ENCODE measurements around the gene SYT8. TPM values are rescaled to one million over a fixed set of nuclear protein-coding genes. Genes with fewer than 3 reads are reported as not detected.
"Not testable (repeated sequence)": the region's sequence is repeated elsewhere in the genome, so short reads cannot be mapped to it uniquely, and the experiment has no call there.

The SYT8 gene
- total and polyA plus RNA-seq, 2 of the 8 experiments (the other 6 are each of a cell fraction or from before 2014, with no cell fraction given): not detected

DNA sequence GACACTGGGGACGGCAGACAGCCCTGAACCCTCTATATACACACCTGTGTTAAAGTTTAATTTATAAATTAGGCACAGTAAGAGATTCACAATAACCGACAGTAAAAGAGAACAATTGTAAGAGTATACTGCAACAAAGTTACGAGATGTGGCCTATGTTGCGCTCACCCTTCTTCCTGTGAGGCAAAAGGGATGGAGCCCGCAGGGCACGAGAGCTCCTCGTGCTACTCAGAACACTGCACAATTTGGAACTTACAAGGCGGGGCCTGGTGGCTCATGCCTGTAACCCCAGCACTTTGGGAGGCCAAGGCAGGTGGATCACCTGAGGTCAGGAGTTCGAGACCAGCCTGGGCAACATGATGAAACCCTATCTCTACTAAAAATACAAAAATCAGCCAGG is 21.4 kb upstream of the SYT8 start:
- H4K20me1 ChIP-seq (replicated peaks in 1 of 2; ENCODE audit: control insufficient read depth in 1 of 2, insufficient read depth in 2 of 2, low read length in 2 of 2); H3K36me3 ChIP-seq (ENCODE audit: control insufficient read depth in 2 of 4, insufficient read depth in 4 of 4, low read length in 3 of 4); H2BK15ac ChIP-seq (ENCODE audit: low read length); H3K4ac ChIP-seq (replicated peaks; ENCODE audit: insufficient read length, low read depth, low read length); H3K4me1 ChIP-seq (replicated peaks in 1 of 4; ENCODE audit: control insufficient read depth in 3 of 4, insufficient read depth in 4 of 4, low read length in 3 of 4); H3K27me3 ChIP-seq (replicated peaks in 1 of 4; ENCODE audit: control insufficient read depth in 3 of 4, extremely low read depth in 1 of 4, insufficient read depth in 3 of 4, low read length in 3 of 4); H4K91ac ChIP-seq (replicated peaks; ENCODE audit: insufficient read length, low read length); H3K14ac ChIP-seq (ENCODE audit: insufficient read length); DNase-seq (ENCODE audit: low read depth in 1 of 2, low spot score in 2 of 2); H2BK5ac ChIP-seq (ENCODE audit: low read depth, low read length); H3K23me2 ChIP-seq (ENCODE audit: low read depth, low read length); H4K8ac ChIP-seq (ENCODE audit: extremely low read depth, insufficient read depth, low read length); H3K9ac ChIP-seq (replicated peaks in 1 of 4; ENCODE audit: extremely low read depth in 1 of 4, low read depth in 3 of 4, low read length in 3 of 4); H3K79me1 ChIP-seq (ENCODE audit: low read depth, low read length); H3K18ac ChIP-seq (ENCODE audit: extremely low read depth, low read length); H3K79me2 ChIP-seq (ENCODE audit: control insufficient read depth in 1 of 2, insufficient read depth in 2 of 2, low read length in 2 of 2); H2BK12ac ChIP-seq (ENCODE audit: low read depth, low read length); H2AFZ ChIP-seq (ENCODE audit: low read length); H2BK120ac ChIP-seq (replicated peaks; ENCODE audit: low read depth, low read length); H3K23ac ChIP-seq (ENCODE audit: insufficient read length); FAIRE-seq; H3K4me3 ChIP-seq (ENCODE audit: extremely low read depth in 1 of 4, insufficient read depth in 2 of 4, low read depth in 3 of 4, low read length in 4 of 4); H4K5ac ChIP-seq (ENCODE audit: insufficient read length, low read depth, low read length); POLR2A ChIA-PET (ENCODE audit: partially characterized antibody); H2AK5ac ChIP-seq (ENCODE audit: low read depth, low read length); H3K4me2 ChIP-seq (ENCODE audit: insufficient read depth in 1 of 2, low read depth in 2 of 2, low read length in 2 of 2); H2BK20ac ChIP-seq (ENCODE audit: low read length); H3K56ac ChIP-seq (replicated peaks; ENCODE audit: insufficient read length, low read depth, low read length); H3K27ac ChIP-seq (ENCODE audit: low read depth, low read length); H3K9me3 ChIP-seq (ENCODE audit: insufficient read depth in 2 of 2, low read depth in 1 of 2, low read length in 1 of 2): not testable (repeated sequence)
- 92% methylated on average over 9 of the region's 9 CpGs; no CpG with 5 or more reads in 1 of the 2 experiments for WGBS, 2 experiments (ENCODE audit: extremely low coverage in 1 of 2, insufficient coverage in 1 of 2, insufficient read length in 1 of 2, insufficient replicate concordance in 2 of 2, low coverage in 1 of 2, low lambda C conversion rate in 2 of 2, missing lambda C conversion rate in 1 of 2)
- CTCF ChIA-PET (ENCODE audit: partially characterized antibody): interaction anchor here (1.6 to 1.7 kb wide), 2 partner anchors 12 to 119 kb away, joined by 4 to 6 read pairs; no protein-coding TSS in a partner anchor
